CD4-positive, alpha-beta T cell treated with Interleukin-12 subunit alpha and Interleukin-12 subunit beta, for 1 hour (primary cell): ENCODE measurements around the gene FXYD6.
"Not testable (repeated sequence)": the region's sequence is repeated elsewhere in the genome, so short reads cannot be mapped to it uniquely, and the experiment has no call there.

Source experiments
- DNase-seq: peaks from one replicate; pipeline ENCODE4 v3.0.0-alpha.2; 2020

FXYD6 gene

GRCh38 chr11:117814766-117815261 lies 61.6 kb downstream of the FXYD6 start:
- peak; percentile 86 for DNase-seq

- DNase-seq: no peak
Measured at GRCh38 chr11:117814204-117814765, 62.2 kb downstream of the FXYD6 start.

GRCh38 chr11:117810056-117810451 lies 66.4 kb downstream of the FXYD6 start:
- DNase-seq: not testable (repeated sequence)

- DNase-seq: peak; percentile 50
Measured at GRCh38 chr11:117809236-117810055, 67.0 kb downstream of the FXYD6 start.

- no peak for DNase-seq
Measured at GRCh38 chr11:117808784-117809183, 67.7 kb downstream of the FXYD6 start.

GRCh38 chr11:117807482-117808327 lies 68.8 kb downstream of the FXYD6 start:
- DNase-seq: peak; percentile 77

- DNase-seq: no peak
Measured at GRCh38 chr11:117806846-117807245, 69.6 kb downstream of the FXYD6 start.

GRCh38 chr11:117805045-117805444 lies 71.4 kb downstream of the FXYD6 start:
- DNase-seq: no peak

- DNase-seq: no peak
Measured at GRCh38 chr11:117803896-117804295, 72.6 kb downstream of the FXYD6 start.

GRCh38 chr11:117799634-117800033 lies 76.8 kb downstream of the FXYD6 start:
- no peak for DNase-seq

- DNase-seq: peak; percentile 46
Measured at GRCh38 chr11:117796872-117797529, 79.5 kb downstream of the FXYD6 start, which contains the start of gene DSCAML1. TSS of gene DSCAML1 (minus strand) at chr11:117797216. CDS start at chr11:117797079, 137 bp downstream.

GRCh38 chr11:117796456-117796871 lies 80.0 kb downstream of the FXYD6 start:
- DNase-seq: no peak

- no peak for DNase-seq
Measured at GRCh38 chr11:117795638-117796455, 80.6 kb downstream of the FXYD6 start.

- no peak for DNase-seq
Measured at GRCh38 chr11:117794772-117795629, 81.5 kb downstream of the FXYD6 start.

GRCh38 chr11:117794135-117794534 lies 82.3 kb downstream of the FXYD6 start:
- no peak for DNase-seq

- DNase-seq: no peak
Measured at GRCh38 chr11:117793583-117793982, 82.9 kb downstream of the FXYD6 start.

- no peak for DNase-seq
Measured at GRCh38 chr11:117792992-117793391, 83.5 kb downstream of the FXYD6 start.

- no peak for DNase-seq
Measured at GRCh38 chr11:117792241-117792640, 84.2 kb downstream of the FXYD6 start.

GRCh38 chr11:117790279-117790678 lies 86.2 kb downstream of the FXYD6 start:
- DNase-seq: no peak

- DNase-seq: no peak
Measured at GRCh38 chr11:117789241-117789640, 87.2 kb downstream of the FXYD6 start.
